Astrocyte (in vitro differentiated cells and primary cell): Measurements from ENCODE around the gene CENPF. TPM values are rescaled to one million over a fixed set of nuclear protein-coding genes. Genes with fewer than 3 reads are reported as not detected.
"Not testable (repeated sequence)": the region's sequence is repeated elsewhere in the genome, so short reads cannot be mapped to it uniquely, and the experiment has no call there.

ENCODE experiments used
- DNase-seq: peaks from one replicate; pipeline ENCODE4 v3.0.0-alpha.2; 2010; ENCODE audit warnings: low read depth
- FAIRE-seq: peaks from 2 replicates; lab custom pipeline; 2011; peaks lifted over from hg19 to GRCh38; lab: Jason Lieb, UNC
- H2AFZ ChIP-seq: 2 replicates; pipeline ENCODE4 v1.6.0; 2012; ENCODE audit warnings: low read depth, low read length, inconsistent platforms
- H3K27ac ChIP-seq: 2 replicates; pipeline ENCODE4 v1.5.1; 2011; ENCODE audit warnings: low read depth, low read length, inconsistent platforms
- H3K27me3 ChIP-seq: 2 replicates; pipeline ENCODE4 v1.6.0; 2011; ENCODE audit warnings: low read length, inconsistent platforms; ENCODE audit not compliant: insufficient read depth
- H3K36me3 ChIP-seq: 2 replicates; pipeline ENCODE4 v1.5.1; 2011; ENCODE audit warnings: low read length, inconsistent platforms; ENCODE audit not compliant: insufficient read depth
- H3K4me1 ChIP-seq: 2 replicates; pipeline ENCODE4 v1.5.1; 2011; ENCODE audit warnings: low read length, inconsistent platforms; ENCODE audit not compliant: insufficient read depth
- H3K4me2 ChIP-seq: 2 replicates; pipeline ENCODE4 v1.6.0; 2012; ENCODE audit warnings: low read length, inconsistent platforms
- H3K4me3 ChIP-seq: 2 replicates; pipeline ENCODE4 v1.5.1; 2011; ENCODE audit warnings: low read depth, mild to moderate bottlenecking, low read length, inconsistent platforms; ENCODE audit not compliant: insufficient read depth
- H3K79me2 ChIP-seq: 2 replicates; pipeline ENCODE4 v1.6.0; 2012; ENCODE audit warnings: mild to moderate bottlenecking, low read length, inconsistent platforms; ENCODE audit not compliant: insufficient read depth
- H3K9ac ChIP-seq: 2 replicates; pipeline ENCODE4 v1.6.0; 2012; ENCODE audit warnings: mild to moderate bottlenecking, low read length, inconsistent platforms
- H3K9me3 ChIP-seq: 2 replicates; pipeline ENCODE4 v1.5.1; 2012; ENCODE audit warnings: low read depth, mild to moderate bottlenecking, low read length, inconsistent platforms; ENCODE audit not compliant: insufficient read depth
- H4K20me1 ChIP-seq: 2 replicates; pipeline ENCODE4 v1.6.0; 2012; ENCODE audit warnings: low read length, inconsistent platforms; ENCODE audit not compliant: insufficient read depth
- H3K27ac Mint-ChIP-seq: one replicate; pipeline ENCODE4 v1.8.0; 2021; ENCODE audit warnings: mild to moderate bottlenecking, mixed read lengths; ENCODE audit not compliant: unreplicated experiment
- H3K27me3 Mint-ChIP-seq: one replicate; pipeline ENCODE4 v1.8.0; 2021; ENCODE audit warnings: low read depth, mixed read lengths; ENCODE audit not compliant: unreplicated experiment
- H3K36me3 Mint-ChIP-seq: one replicate; pipeline ENCODE4 v1.8.0; 2021; ENCODE audit warnings: low read depth, mixed read lengths; ENCODE audit not compliant: unreplicated experiment
- H3K4me1 Mint-ChIP-seq: one replicate; pipeline ENCODE4 v1.8.0; 2021; ENCODE audit warnings: low read depth, mixed read lengths; ENCODE audit not compliant: unreplicated experiment
- H3K4me3 Mint-ChIP-seq: one replicate; pipeline ENCODE4 v1.8.0; 2021; ENCODE audit warnings: mild to moderate bottlenecking, moderate library complexity, mixed read lengths; ENCODE audit not compliant: unreplicated experiment
- H3K9me3 Mint-ChIP-seq: one replicate; pipeline ENCODE4 v1.8.0; 2021; ENCODE audit warnings: mild to moderate bottlenecking, mixed read lengths; ENCODE audit not compliant: unreplicated experiment
- CTCF ChIP-seq: IDR thresholded peaks from 2 replicates; pipeline ENCODE4 v1.5.1; 2011; ENCODE audit warnings: low read depth, mild to moderate bottlenecking, inconsistent platforms, low read length, moderate library complexity; ENCODE audit not compliant: insufficient read depth
- EZH2 ChIP-seq: IDR thresholded peaks from 2 replicates; pipeline ENCODE4 v1.6.1; 2012; ENCODE audit warnings: mild to moderate bottlenecking, low read length, inconsistent platforms; ENCODE audit not compliant: insufficient read depth
- total RNA-seq: library from RNA; stranded (reverse); gene quantifications from 2 replicates; pipeline ENCODE4 v1.2.1, GENCODE V29; 2021

CENPF gene
- total RNA-seq, 1 donor from 2014 or later = 22.9 TPM

- Mint-ChIP-seq H3K4me3 (no peak overlapping the region), H3K9me3 (peaks cover 5% of the 10 kb centered on the region)
- H3K36me3 ChIP-seq = no peaks in the 10 kb centered on the region
Measured at GRCh38 chr1:214673576-214673975, 70.6 kb downstream of the CENPF start.

GRCh38 chr1:214675524-214675923, 72.5 kb downstream of the CENPF start:
- not testable (repeated sequence) for H4K20me1 ChIP-seq, H3K4me1 ChIP-seq, H2AFZ ChIP-seq, H3K4me3 ChIP-seq, H3K36me3 ChIP-seq, H3K9me3 ChIP-seq, H3K27me3 ChIP-seq, H3K36me3 Mint-ChIP-seq, H3K27me3 Mint-ChIP-seq, H3K4me1 Mint-ChIP-seq, H3K4me2 ChIP-seq, H3K79me2 ChIP-seq, H3K9ac ChIP-seq, H3K27ac Mint-ChIP-seq, H3K9me3 Mint-ChIP-seq, H3K4me3 Mint-ChIP-seq, DNase-seq, FAIRE-seq, H3K27ac ChIP-seq

More at GRCh38 chr1:214673576-214673975, 70.6 kb downstream of the CENPF start:
- H3K27me3 ChIP-seq = no peaks in the 10 kb centered on the region
- H3K27ac ChIP-seq = no peak overlapping the region
- H4K20me1 ChIP-seq = no peaks in the 10 kb centered on the region
- H2AFZ ChIP-seq = no peak overlapping the region
- H3K4me1 Mint-ChIP-seq = no peaks in the 10 kb centered on the region
- FAIRE-seq = no peak
- H3K79me2 ChIP-seq = no peaks in the 10 kb centered on the region
- no peak for DNase-seq
- H3K27ac Mint-ChIP-seq = no peak overlapping the region
- no peaks in the 10 kb centered on the region for H3K4me1 ChIP-seq
- no peak overlapping the region for H3K9ac ChIP-seq
- H3K27me3 Mint-ChIP-seq = no peaks in the 10 kb centered on the region
- TF ChIP-seq CTCF = no peak
- no peak for TF ChIP-seq EZH2
- H3K9me3 ChIP-seq = no peaks in the 10 kb centered on the region
- peaks cover 2% of the 10 kb centered on the region for H3K36me3 Mint-ChIP-seq
- H3K4me3 ChIP-seq = no peak overlapping the region
- H3K4me2 ChIP-seq = no peak overlapping the region

GRCh38 chr1:214676747-214677146, 73.8 kb downstream of the CENPF start:
- Histone ChIP-seq H3K9ac (no peak overlapping the region), H3K79me2 (no peaks in the 10 kb centered on the region), H3K27me3 (no peaks in the 10 kb centered on the region), H3K36me3 (no peaks in the 10 kb centered on the region), H3K4me1 (no peaks in the 10 kb centered on the region), H4K20me1 (no peaks in the 10 kb centered on the region), H3K4me3 (no peak overlapping the region), H3K4me2 (no peak overlapping the region), H3K9me3 (no peaks in the 10 kb centered on the region), H3K27ac (no peak overlapping the region), H2AFZ (no peak overlapping the region)
- Mint-ChIP-seq H3K36me3 (peaks cover 2% of the 10 kb centered on the region), H3K4me3 (no peak overlapping the region), H3K9me3 (peaks cover 5% of the 10 kb centered on the region), H3K27me3 (no peaks in the 10 kb centered on the region), H3K27ac (no peak overlapping the region), H3K4me1 (no peaks in the 10 kb centered on the region)
- DNase-seq = no peak
- no peak for FAIRE-seq
- TF ChIP-seq CTCF = no peak
- no peak for TF ChIP-seq EZH2
